22Rv1 (cell line): Measurements from ENCODE around the gene SYT8.

ENCODE experiments used
- H3K27ac ChIP-seq: fragments of 450-650 bp; 2 replicates; pipeline ENCODE4 v1.5.1; 2017
- CTCF ChIP-seq: fragments of 450-650 bp; IDR thresholded peaks from 2 replicates; pipeline ENCODE4 v1.5.1; 2017; ENCODE audit warnings: mild to moderate bottlenecking
- ZFX ChIP-seq: fragments of 450-650 bp; IDR thresholded peaks from 2 replicates; pipeline ENCODE4 v1.6.1; 2017; ENCODE audit warnings: antibody characterized with exemption, borderline replicate concordance

SYT8 gene

GRCh38 chr11:1866226-1866625 lies 31.4 kb downstream of the SYT8 start:
- TF ChIP-seq CTCF (no peak), ZFX (no peak)
- no peak overlapping the region for H3K27ac ChIP-seq

GRCh38 chr11:1866776-1867175 lies 32.0 kb downstream of the SYT8 start:
- TF ChIP-seq ZFX (no peak), CTCF (no peak)
- H3K27ac ChIP-seq, result no peak overlapping the region

- TF ChIP-seq CTCF (no peak), ZFX (no peak)
- no peak overlapping the region for H3K27ac ChIP-seq
Measured at GRCh38 chr11:1867381-1867780, 32.6 kb downstream of the SYT8 start.

- no peak overlapping the region for H3K27ac ChIP-seq
- TF ChIP-seq CTCF, result no peak
- no peak for TF ChIP-seq ZFX
Measured at GRCh38 chr11:1868056-1868635, 33.4 kb downstream of the SYT8 start.

- TF ChIP-seq ZFX, result no peak
- no peak for TF ChIP-seq CTCF
- no peak overlapping the region for H3K27ac ChIP-seq
Measured at GRCh38 chr11:1868636-1869291, 34.0 kb downstream of the SYT8 start.

- H3K27ac ChIP-seq, result no peak overlapping the region
- TF ChIP-seq CTCF, result peak; percentile 58
- TF ChIP-seq ZFX, result no peak
Measured at GRCh38 chr11:1869427-1870325, 34.9 kb downstream of the SYT8 start.

DNA sequence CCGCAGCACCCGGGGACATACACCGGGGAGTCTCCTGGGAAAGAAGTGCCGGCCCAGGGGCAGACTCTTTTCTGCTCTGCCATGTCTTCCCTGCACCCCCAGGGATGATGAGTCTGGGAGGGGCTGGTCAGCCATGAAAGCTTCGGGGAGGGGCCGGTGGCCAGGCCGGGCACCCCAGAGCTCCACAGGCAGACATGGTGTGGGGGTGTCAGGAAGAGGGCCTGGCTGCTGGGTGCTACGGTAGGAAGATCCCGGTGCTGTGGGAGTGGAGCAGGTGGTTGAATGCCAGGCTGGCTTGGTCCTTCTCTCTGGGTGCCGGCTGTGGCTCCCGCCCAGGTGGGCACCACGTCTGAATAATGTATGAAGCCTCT lies 35.5 kb downstream of the SYT8 start:
- no peak overlapping the region for H3K27ac ChIP-seq
- TF ChIP-seq CTCF, result no peak
- no peak for TF ChIP-seq ZFX
